Mucosa of descending colon (tissue), 3 donors: ENCODE results near the gene FAM227B. TPM values are rescaled to one million over a fixed set of nuclear protein-coding genes. Genes with fewer than 3 reads are reported as not detected.

ENCODE experiments used
- ATAC-seq: fragments of 200-7000 bp; cut with Tn5 transposase; one replicate; pipeline ENCODE4 v1.9.1; 2020; ENCODE audit warnings: mild to moderate bottlenecking, moderate library complexity
- DNase-seq, 3 donors: peaks; one replicate each; pipeline ENCODE4 v3.0.0-alpha.2; 2020
- H3K36me3 ChIP-seq: fragments of 200-600 bp; one replicate; pipeline ENCODE4 v1.8.0; 2021; ENCODE audit warnings: low read depth, mild to moderate bottlenecking
- H3K4me1 ChIP-seq: fragments of 200-600 bp; one replicate; pipeline ENCODE4 v1.8.0; 2021; ENCODE audit warnings: low read depth, mild to moderate bottlenecking
- H3K4me3 ChIP-seq: fragments of 200-600 bp; one replicate; pipeline ENCODE4 v1.8.0; 2021; ENCODE audit warnings: mild to moderate bottlenecking
- H3K9me3 ChIP-seq: fragments of 200-600 bp; one replicate; pipeline ENCODE4 v1.8.0; 2021; ENCODE audit warnings: mild to moderate bottlenecking
- intact Hi-C, 2 donors: fragments of 100-400 bp; cut with DNase I in 1 of 2; cut with micrococcal nuclease in 1 of 2; formaldehyde crosslinking; loops; one replicate each; pipeline versions ENCODE4 v1.11.0 to v1.11.1; 2022; cut with DNase I, micrococcal nuclease
- total RNA-seq, 3 donors: library from RNA; stranded (reverse); fragmentation: NEBNext Ultra II Directional in 2 of 3; extraction: Animal tissue kit (Norgen Biotek cat#: 25700) in 2 of 3; gene quantifications; one replicate each; pipeline versions ENCODE4 v1.2.1 to v1.2.4, GENCODE V29; 2021 to 2023
- TF ChIP-seq, protein P1 (sequence below): fragments of 200-600 bp; IDR thresholded peaks from one replicate; pipeline ENCODE4 v1.8.0; 2022; ENCODE audit warnings: antibody characterized with exemption, mild to moderate bottlenecking
- donor health status: DM: no; HTN: no; CAD: no; lungs with moderate emphysema.
- donor health status: DM: no; HTN: no; CAD: no.
- donor health status: DM: no; HTN: yes; CAD: no.

The FAM227B gene
- total RNA-seq, 3 donors from 2014 or later = 2.2 to 7.6 (median 3.6) TPM

DNA sequence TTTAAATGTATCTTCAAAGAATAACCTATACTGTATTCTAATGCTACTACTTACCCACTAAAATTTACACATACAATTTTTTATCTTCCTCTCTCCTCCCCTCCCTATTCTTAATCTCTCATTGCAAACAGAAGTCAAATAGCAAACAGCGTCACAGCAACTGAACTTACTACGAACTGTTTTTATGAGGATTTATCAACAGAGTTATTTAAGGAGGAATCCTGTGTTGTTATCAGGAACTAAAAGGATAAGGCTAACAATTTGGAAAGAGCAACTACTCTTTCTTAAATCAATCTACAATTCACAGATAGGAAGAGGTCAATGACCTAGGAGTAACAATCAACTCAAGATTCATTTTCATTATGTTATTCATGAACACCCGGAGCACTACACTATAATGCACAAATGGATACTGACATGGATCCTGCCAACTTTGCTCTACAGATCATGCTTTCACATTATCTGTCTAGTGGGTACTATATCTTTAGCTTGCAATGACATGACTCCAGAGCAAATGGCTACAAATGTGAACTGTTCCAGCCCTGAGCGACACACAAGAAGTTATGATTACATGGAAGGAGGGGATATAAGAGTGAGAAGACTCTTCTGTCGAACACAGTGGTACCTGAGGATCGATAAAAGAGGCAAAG, 196.6 kb downstream of the FAM227B start:
- DNase-seq (no peak), ATAC-seq (no peak)
- Histone ChIP-seq H3K9me3 (no peaks in the 10 kb centered on the region), H3K4me3 (no peak overlapping the region), H3K4me1 (no peaks in the 10 kb centered on the region), H3K36me3 (no peaks in the 10 kb centered on the region)
- intact Hi-C loops = loop anchor here (5.0 to 10.0 kb wide), 3 partner anchors 179 to 559 kb away; no protein-coding TSS in a partner anchor
- TF ChIP-seq, protein P1, sequence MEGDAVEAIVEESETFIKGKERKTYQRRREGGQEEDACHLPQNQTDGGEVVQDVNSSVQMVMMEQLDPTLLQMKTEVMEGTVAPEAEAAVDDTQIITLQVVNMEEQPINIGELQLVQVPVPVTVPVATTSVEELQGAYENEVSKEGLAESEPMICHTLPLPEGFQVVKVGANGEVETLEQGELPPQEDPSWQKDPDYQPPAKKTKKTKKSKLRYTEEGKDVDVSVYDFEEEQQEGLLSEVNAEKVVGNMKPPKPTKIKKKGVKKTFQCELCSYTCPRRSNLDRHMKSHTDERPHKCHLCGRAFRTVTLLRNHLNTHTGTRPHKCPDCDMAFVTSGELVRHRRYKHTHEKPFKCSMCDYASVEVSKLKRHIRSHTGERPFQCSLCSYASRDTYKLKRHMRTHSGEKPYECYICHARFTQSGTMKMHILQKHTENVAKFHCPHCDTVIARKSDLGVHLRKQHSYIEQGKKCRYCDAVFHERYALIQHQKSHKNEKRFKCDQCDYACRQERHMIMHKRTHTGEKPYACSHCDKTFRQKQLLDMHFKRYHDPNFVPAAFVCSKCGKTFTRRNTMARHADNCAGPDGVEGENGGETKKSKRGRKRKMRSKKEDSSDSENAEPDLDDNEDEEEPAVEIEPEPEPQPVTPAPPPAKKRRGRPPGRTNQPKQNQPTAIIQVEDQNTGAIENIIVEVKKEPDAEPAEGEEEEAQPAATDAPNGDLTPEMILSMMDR = no peak

DNA sequence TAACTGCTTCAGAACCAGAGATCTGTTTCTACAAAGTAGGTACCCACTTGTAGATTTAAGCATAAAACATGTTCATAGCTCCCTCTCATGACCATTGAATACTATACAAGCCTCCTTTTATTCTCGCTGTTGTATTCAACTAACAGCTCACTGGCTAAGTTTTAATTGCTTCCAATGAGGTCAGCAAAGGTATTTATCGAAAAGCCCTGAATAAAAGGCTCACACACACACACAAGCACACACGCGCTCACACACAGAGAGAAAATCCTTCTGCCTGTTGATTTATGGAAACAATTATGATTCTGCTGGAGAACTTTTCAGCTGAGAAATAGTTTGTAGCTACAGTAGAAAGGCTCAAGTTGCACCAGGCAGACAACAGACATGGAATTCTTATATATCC, 197.6 kb downstream of the FAM227B start, which contains the start of gene FGF7:
Gene FGF7, plus strand, starts transcription at position 222 of the 400 bp plus-strand sequence. CDS start 1,056 bp downstream, outside the sequence.
- Histone ChIP-seq H3K9me3 (no peaks in the 10 kb centered on the region), H3K36me3 (no peaks in the 10 kb centered on the region), H3K4me1 (no peaks in the 10 kb centered on the region), H3K4me3 (no peak within 1 kb of the TSS)
- TF ChIP-seq, protein P1 = no peak
- ATAC-seq (peak; percentile 32), DNase-seq (no peak)
- intact Hi-C loops = loop anchor here (5.0 to 10.0 kb wide), 3 partner anchors 178 to 558 kb away; no protein-coding TSS in a partner anchor

DNA sequence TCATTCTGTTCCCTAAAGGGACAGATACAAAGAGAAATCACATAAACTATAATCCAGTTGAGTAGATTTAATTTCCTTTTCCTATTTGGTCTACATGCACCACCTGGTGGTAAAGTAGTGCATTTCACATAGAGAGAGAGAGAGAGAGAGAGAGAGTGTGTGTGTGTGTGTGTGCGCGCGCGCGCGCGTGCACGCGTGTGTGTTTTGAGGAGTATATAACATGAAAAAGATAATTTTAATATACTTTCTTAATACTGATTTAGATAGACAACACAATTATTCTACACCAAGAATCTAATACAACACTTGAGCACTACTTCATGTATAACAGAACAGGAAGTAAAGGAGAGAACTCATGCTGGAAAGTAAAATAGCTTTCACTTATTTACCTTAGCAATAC, 198.6 kb downstream of the FAM227B start:
- no peaks in the 10 kb centered on the region for H3K9me3 ChIP-seq
- ATAC-seq (peak; percentile 85), DNase-seq (peak in 2 of 3 donors; percentile 31 to 78)
- no peak overlapping the region for H3K4me3 ChIP-seq
- intact Hi-C loops = loop anchor here (5.0 to 10.0 kb wide), 3 partner anchors 177 to 557 kb away; no protein-coding TSS in a partner anchor
- TF ChIP-seq, protein P1 = peak; percentile 31
- H3K36me3 ChIP-seq = no peaks in the 10 kb centered on the region
- no peaks in the 10 kb centered on the region for H3K4me1 ChIP-seq

DNA sequence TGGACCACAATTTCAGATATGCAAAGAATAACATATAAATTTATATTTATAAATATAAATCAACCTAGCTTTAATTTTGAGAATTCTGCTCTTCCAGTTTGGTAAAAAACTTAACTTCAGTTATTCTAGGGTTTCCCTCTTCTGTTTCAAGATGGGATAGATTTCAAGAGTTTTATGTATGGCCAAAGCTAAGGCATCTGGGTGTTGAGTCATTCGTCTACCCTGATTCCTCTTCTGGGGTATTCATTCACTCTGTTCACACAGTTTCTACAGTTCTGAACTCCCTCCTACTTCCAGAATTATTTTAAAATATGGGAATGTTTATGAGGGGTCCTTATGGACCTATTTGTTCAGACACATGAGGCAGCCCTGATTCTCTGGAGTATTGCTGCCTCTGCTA, 201.8 kb downstream of the FAM227B start:
- H3K4me1 ChIP-seq = no peaks in the 10 kb centered on the region
- no peak for ATAC-seq

DNA sequence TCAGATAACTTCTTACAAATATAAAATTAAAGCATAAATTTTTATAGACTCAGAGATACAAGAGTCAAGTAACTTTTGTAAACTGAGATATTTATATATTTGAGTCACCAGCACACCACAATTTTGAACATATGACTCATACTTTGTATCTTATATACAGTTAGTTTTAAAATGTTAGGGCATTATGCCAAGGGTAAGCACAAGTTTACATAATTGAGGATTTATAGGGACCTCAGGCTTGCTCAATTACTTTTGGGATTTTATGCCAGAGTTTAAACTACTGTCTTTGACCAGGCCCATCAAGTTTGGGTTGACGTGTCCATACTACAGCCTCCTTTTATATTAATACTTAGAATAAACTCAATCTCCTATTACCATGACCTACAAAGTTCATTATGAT, 205.0 kb downstream of the FAM227B start:
- Histone ChIP-seq H3K4me3 (no peak overlapping the region), H3K4me1 (no peaks in the 10 kb centered on the region), H3K36me3 (no peaks in the 10 kb centered on the region), H3K9me3 (no peaks in the 10 kb centered on the region)
- TF ChIP-seq, protein P1 = no peak
- intact Hi-C loops = no loop called here
- ATAC-seq (no peak), DNase-seq (no peak)

More for the DNA sequence above, 201.8 kb downstream of the FAM227B start:
- H3K4me3 ChIP-seq = no peak overlapping the region
- TF ChIP-seq, protein P1 = no peak
- no peaks in the 10 kb centered on the region for H3K9me3 ChIP-seq
- no peaks in the 10 kb centered on the region for H3K36me3 ChIP-seq
- no peak for DNase-seq
- intact Hi-C loops = no loop called here
